Right renal cortex interstitium (tissue), 3 donors: ENCODE measurements around the gene ASB7. TPM values are rescaled to one million over a fixed set of nuclear protein-coding genes. Genes with fewer than 3 reads are reported as not detected.

Experiments used
- DNase-seq, 3 donors: peaks; one replicate each; pipeline ENCODE4 v3.0.0-alpha.2; 2013; ENCODE audit warnings: low read depth in 3 of 3, low spot score in 2 of 3
- polyA plus RNA-seq, 3 donors: library from polyadenylated mRNA; unstranded; fragments of 120-200 nt; gene quantifications; one replicate each; pipeline ENCODE4 v1.2.1, GENCODE V29; 2013; ENCODE audit not compliant: insufficient read length in 3 of 3

Gene ASB7
- polyA plus RNA-seq, 3 donors = 16.3 to 18.0 (median 16.4) TPM

DNA sequence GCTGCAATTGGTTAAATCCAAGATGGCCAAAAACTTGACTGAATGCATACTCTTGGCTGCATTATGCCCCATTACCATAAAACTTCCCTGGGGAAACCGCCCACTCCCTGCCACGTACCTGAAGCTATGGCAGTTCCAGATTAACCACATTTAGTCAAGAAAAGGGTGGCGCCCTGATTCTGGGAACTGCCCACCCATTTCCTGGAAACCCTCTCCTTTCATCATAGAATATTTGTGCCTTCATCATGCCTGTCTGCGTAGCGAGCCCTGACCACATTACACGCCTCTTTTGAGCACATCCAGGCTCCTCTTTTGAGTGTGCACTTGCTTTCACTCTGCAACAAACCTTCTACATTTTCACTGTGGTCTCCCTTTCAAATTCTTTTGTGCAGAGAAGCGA is 5.6 kb upstream of the ASB7 start:
- no peak for DNase-seq

DNA sequence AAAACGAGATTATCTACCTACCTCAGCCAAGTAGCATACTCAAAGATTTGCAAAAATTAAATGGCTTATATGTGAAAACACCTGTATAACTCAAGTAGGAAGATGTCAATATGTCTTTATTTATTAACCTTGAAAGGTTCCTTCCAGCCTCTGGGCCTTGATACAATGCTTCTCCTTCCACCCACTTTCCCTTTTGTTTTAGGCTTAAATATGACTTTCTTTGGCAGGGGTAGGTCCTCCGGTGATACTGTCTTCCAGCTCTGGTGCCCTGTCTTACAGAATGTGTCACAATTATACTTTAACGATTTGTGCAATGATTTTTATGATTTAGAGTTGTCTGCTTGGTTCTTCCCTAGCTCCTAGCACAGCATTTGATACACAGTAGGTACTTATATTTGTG is 4.5 kb upstream of the ASB7 start:
- DNase-seq = no peak

- DNase-seq = no peak
Observed at GRCh38 chr15:100598655-100599054, 3.7 kb upstream of the ASB7 start.

DNA sequence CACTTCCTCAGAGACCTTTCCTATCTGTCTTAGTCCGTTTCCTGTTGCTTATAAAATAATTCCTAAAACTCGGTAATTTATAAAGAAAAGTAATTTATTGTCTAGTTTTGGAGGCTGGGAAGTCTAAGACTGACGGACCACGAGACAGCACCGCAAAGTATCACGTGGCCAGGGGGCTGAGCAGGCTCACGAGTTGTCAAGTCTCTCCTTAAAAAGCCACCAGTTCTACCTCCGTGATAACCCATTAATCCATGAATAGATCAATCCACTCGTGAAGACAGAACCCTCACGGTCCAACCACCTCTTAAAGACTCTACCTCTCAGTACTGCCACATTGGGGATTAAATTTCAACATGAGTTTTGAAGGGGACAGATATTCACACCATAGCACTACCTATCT is 1.2 kb upstream of the ASB7 start:
- no peak for DNase-seq

GRCh38 chr15:100601617-100602063 is 749 bp upstream of the ASB7 start:
- no peak for DNase-seq

DNA sequence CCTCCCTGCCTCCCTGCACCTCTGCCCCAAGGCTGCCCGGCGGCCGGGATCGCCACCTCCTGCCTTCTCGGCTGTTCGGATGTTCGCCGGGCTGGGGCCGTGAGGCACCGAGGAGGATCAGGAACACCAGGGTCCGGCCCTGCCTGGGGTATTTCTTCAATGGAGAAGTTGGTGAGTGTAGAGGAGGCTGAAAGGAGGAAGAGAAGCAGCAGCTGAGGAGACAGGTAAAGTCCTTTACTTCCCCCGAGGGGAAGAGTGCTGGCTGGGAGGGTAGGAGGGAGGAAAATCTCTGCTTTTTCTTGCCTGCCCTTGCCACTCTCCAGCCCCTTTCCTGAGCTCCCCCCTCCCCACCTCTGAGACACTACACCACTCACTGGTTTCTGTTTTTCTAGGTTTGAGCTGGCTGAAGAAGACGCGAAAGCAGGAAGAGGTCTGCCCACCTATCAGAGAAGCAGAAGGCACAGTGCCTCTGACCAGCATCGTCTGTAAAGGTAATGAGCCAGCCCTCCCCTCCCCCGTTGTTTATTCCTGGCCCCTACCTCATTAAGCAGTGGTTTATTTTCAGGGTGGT is 519 bp downstream of the ASB7 start:
- DNase-seq = peak in 1 of 3 donors; percentile 23

DNA sequence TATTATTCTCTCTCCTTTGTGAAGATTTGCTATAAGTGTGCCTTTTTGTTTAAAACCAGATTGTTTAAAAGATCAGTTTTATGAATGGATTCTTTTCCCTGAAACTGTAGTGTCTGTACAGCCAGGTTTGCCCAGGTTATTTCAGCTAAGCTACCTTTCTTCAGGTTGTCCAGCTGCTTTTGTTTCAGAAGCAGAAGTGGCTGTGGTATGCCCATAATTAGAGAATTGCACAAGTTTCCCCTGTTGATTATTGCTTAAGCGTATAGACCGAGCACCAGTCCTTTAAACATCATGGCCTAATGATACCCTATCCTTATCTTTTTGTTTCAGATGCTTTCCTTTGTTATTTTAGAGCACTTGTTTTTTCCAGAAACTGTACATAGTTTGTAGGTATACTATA is 10.2 kb downstream of the ASB7 start:
- no peak for DNase-seq

DNA sequence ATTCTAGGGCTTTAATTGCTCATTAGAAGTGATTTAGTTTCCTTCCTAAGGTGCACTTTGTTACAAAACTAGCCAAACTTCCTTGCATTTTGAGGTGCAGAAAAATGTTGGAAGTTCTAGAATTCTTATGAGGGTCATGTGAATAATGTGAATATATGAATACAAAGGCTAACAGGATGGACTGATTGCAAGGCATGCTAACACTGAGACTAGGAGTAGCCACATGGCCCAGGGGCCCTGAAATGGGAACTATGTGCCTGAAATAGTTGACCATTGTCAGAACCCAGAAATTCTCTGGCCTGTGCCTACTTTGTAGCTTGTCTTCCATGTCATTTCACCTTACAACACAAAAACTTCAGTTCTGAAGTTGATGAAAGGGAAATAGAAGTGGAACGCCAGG is 10.8 kb downstream of the ASB7 start:
- no peak for DNase-seq

GRCh38 chr15:100614336-100614735 is 11.9 kb downstream of the ASB7 start:
- no peak for DNase-seq

- DNase-seq = no peak
Observed at GRCh38 chr15:100614918-100615317, 12.5 kb downstream of the ASB7 start.

- no peak for DNase-seq
Observed at GRCh38 chr15:100615801-100616200, 13.4 kb downstream of the ASB7 start.

GRCh38 chr15:100616700-100617099 is 14.3 kb downstream of the ASB7 start:
- no peak for DNase-seq

- DNase-seq = no peak
Observed at GRCh38 chr15:100623301-100623700, 20.9 kb downstream of the ASB7 start.

- DNase-seq = peak; percentile 62 to 80 (median 65)
Observed at GRCh38 chr15:100627789-100628395, 25.5 kb downstream of the ASB7 start.

DNA sequence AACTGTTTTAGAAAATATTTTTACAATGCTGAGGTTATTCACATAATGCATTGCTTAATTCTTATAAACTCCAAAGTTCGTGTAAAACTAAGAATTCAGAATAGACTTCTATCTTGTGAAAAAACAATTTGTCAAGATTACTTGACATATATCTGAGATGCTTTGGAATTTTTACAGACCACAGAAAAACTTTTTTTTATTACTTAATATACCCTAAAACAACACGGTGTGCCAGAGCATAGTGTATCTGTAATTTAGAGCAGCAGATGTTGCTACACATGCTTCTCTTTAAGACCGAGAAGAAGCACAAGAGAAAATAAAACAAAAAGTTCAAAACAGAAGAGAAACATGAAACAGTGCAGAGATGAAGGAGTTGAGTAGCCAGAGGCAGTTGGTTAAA is 26.4 kb downstream of the ASB7 start:
- no peak for DNase-seq

DNA sequence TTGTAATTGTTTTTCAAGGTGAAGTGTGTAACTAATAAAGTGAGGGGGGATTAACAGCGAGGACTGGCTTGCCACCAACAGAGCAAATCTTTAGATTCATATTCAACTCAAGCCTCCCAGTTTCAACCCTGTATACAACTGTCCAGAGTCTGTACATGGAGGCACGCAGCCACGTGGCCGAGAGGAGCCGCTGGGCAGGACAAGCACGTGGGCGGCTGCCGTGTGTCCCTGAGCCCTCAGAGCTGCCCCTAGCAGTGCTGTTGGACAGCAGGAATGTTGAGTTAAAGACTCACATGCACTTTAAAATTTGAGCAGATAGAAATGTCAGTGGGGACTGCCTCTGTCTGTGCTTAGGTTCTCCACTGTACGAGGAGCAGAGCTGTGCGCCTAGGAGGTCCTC is 29.4 kb downstream of the ASB7 start:
- DNase-seq = no peak

DNA sequence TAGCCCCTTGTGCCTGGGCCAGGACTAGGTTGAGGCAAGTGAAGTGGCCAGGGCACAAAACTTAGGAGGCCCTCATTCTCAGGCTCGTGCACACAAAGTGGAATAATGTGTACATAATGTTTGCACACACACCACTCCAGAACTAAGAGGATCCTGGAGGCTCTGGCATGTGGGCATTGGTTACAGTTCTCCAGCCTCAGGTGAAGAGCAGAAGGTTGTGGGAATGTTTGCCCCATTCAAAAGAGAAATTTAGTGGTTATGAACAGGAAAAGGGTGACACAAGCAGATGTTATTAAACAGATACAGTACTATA is 31.3 kb downstream of the ASB7 start:
- no peak for DNase-seq

DNA sequence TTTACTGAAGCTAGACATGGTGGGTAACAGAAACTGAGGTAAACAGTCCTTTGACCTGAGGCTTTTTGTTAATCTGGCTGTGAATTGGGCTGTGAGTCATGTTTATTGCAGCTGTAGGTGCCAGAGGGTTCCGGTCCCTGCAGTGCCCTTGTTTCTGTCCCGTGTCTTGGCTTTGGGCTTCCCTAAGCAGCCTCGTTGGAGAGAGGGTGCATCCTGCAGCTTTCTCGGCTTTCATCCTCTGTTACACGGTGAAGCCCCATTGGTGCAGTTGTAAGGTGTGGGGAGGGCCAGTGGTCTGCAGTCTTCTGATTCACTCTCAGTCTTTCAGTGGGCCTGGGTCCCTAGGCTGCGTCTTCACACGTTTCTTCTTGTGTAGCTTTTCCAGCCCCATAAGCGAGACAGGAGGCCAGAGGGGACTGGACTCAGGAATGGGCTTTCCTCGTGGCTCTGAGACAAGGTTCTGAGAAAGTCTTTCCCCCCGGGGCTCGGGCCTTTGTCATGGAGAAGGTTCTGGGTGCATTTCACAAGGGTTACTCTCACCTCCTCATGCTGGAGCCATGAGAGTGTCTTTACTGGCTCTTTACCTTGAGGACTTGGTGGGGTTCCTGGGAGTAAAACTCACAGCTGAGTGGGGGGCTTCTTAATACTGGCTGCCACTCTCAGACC is 33.1 kb downstream of the ASB7 start:
- DNase-seq = no peak

GRCh38 chr15:100638177-100638730 is 35.9 kb downstream of the ASB7 start:
- no peak for DNase-seq

DNA sequence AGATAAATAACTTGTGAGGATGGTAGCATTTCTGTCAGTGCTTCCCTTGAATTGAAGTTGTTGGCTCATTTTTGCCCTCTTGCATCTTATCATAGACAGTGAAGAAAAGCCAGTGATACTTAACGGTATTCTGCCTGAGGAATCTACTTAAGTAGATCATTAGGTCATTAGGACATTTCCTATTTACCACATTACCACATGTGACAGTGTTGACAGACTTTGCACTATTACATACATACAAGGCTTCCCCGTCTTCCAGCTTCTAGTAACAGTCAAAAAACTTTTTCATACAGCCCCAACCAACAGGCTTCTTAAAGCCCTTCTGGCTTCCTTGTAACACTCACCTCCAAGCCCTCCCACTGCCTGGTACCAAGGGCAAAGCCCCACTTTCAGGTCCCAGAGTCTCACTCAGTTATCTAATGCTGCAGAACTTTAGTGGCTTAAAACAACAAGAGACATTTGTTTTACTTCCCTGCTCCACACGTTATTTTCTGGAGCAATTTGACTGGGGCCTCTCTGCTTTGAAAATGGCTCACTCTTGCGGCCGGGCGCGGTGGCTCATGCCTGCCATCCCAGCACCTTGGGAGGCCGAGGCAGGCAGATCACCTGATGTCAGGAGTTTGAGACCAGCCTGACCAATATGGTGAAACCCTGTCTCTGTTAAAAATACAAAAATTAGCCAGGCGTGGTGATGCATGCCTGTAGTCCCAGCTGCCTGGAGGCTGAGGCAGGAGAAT is 40.0 kb downstream of the ASB7 start:
- DNase-seq = no peak

- no peak for DNase-seq
Observed at GRCh38 chr15:100642950-100643338, 40.6 kb downstream of the ASB7 start.

DNA sequence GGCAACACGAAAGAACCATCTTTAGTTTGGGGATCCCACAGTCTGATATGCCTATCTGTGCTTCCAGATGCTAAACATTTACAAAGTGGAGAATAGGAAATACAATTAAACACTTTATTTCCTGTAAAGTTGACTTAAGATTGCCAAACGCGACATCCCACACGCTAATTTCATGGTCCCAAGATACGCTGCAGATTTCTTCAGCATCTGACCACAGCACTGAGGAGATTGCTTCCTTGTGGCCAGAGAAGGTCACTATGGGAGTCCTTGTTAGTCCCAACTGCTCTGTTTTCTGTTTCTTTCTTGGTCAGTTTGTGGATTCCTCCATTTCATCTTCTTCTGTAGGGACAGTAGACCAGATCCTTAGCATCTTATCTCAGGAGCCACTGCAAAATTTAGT is 43.3 kb downstream of the ASB7 start:
- no peak for DNase-seq
